Fibroblast of pulmonary artery (primary cell): ENCODE measurements around the gene PRR16.
"Not testable (repeated sequence)": the region's sequence is repeated elsewhere in the genome, so short reads cannot be mapped to it uniquely, and the experiment has no call there.

Source experiments
- DNase-seq: peaks from one replicate; pipeline ENCODE4 v3.0.0-alpha.2; 2010; ENCODE audit warnings: low read depth
- H3K4me3 ChIP-seq: replicated peaks from 2 replicates; pipeline ENCODE4 v1.5.1; 2011; ENCODE audit warnings: low read depth, mild to moderate bottlenecking, control low read depth, low read length, moderate library complexity
- CTCF ChIP-seq: IDR thresholded peaks from 2 replicates; pipeline ENCODE4 v1.5.1; 2011; ENCODE audit warnings: mild to moderate bottlenecking, control low read depth, low read length, inconsistent platforms; ENCODE audit errors: missing control alignments

Gene PRR16

GRCh38 chr5:120450910-120451309 lies 13.2 kb upstream of the PRR16 start:
- no peak overlapping the region for H3K4me3 ChIP-seq
- no peak for DNase-seq
- TF ChIP-seq CTCF, result no peak

DNA sequence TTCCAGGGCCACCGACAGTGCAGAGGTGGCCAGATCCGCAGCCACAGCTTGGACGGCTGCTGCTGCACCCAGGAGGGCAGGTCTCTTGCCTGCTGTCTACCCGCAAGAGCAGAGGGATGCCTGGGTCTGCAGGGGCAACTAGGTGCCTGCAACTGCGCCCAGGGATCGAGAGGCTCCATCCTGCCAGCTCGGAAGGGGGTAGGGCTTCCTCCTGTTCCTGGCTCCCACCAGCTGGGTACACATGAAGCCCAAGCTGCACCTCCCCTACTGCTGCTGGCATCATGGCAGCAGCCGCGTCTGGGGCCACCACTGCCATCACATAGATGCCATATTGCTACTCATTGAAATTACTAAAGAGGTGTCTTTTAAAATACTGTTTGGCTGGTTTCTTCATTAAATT lies 12.7 kb upstream of the PRR16 start:
- DNase-seq, result no peak
- no peak overlapping the region for H3K4me3 ChIP-seq
- no peak for TF ChIP-seq CTCF

- no peak for TF ChIP-seq CTCF
- no peak overlapping the region for H3K4me3 ChIP-seq
- DNase-seq, result no peak
These were observed 11.6 kb upstream of the PRR16 start for GRCh38 chr5:120452471-120452870.

DNA sequence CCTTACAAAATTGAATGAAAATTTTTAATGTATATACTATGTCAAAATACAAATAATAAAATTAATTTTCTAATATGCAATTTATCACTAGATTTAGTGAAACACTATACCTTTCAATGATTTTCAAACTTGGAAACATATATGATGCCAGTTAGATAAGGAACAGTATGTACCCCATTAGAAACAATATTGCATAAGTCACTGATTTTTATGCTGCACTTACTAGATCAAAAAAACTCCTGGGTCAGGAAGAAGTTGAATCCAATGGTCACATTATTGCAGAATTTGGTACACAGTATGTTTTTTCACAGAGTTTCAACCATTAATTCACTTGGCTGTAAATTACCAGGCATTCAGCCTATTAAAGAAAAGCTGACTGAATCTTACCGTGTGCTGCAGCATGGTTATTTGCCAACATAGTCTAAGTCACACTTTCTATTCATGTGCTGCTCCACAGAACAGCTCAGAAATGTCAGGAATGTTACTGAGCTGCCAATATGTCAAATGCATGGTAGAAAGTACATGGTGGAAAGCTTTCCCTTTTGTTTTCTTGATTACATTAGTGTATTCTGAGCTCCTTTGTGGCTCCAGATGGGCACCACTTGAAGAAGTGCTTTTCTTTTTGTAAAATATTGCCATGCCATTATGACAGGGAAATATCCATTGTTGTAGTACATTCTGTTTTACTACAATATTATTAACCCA lies 9.9 kb upstream of the PRR16 start:
- no peak overlapping the region for H3K4me3 ChIP-seq
- DNase-seq, result peak; percentile 91
- no peak for TF ChIP-seq CTCF

GRCh38 chr5:120456006-120456405 lies 8.1 kb upstream of the PRR16 start:
- no peak overlapping the region for H3K4me3 ChIP-seq
- DNase-seq, result no peak
- no peak for TF ChIP-seq CTCF

DNA sequence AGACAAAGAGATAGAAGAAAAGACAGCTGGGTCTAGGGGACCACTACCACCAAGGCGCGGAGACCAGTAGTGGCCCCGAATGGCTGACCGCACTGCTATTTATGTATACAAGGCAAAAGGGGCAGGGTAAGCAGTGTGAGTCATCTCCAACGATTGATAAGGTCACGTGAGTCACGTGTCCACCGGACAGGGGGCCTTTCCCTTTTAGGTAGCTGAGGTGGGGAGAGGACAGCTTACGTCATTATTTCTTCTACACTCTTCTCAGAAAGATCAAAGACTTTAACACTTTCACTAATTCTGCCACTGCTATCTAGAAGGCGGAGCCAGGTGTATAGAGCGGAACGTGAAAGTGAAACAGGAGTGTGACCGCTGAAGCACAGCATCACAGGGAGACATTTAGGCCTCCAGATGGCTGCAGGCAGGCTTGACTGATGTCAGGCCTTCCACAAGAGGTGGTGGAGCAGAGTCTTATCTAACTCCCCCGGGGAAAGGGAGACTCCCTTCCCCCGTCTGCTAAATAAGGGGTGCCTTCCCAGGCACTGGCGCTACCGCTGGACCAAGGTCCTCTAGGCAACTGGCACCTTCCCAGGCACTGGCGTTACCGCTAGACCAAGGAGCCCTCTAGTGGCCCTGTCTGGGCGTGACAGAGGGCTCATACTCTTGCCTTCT lies 6.1 kb upstream of the PRR16 start:
- H3K4me3 ChIP-seq, result peak overlapping the region; percentile 31
- peak; percentile 63 for TF ChIP-seq CTCF
- peak; percentile 79 for DNase-seq

DNA sequence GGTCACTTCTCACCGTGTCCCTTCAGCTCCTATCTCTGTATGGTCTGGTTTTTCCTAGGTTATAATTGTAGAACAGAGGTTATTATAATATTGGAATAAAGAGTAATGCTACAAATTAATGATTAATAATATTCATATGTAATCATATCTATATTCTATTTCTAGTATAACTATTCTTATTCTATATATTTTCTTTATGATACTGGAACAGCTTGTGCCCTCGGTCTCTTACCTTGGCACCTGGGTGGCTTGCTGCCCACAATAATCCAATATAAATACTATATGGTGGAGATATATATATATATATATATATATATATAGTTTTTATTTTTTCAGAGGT lies 5.6 kb upstream of the PRR16 start:
- not testable (repeated sequence) for DNase-seq, H3K4me3 ChIP-seq
